Tongue (tissue), 2 donors: ENCODE results near the gene DNAJC16. TPM values are rescaled to one million over a fixed set of nuclear protein-coding genes. Genes with fewer than 3 reads are reported as not detected.
"Not testable (repeated sequence)": the region's sequence is repeated elsewhere in the genome, so short reads cannot be mapped to it uniquely, and the experiment has no call there.

Source experiments
- DNase-seq: peaks from one replicate; pipeline ENCODE4 v3.0.0-alpha.2; 2015
- total RNA-seq: library from RNA; depleted of rRNA; stranded (reverse); fragments of >200 nt; gene quantifications from one replicate; pipeline ENCODE4 v1.2.3, GENCODE V29; 2014

Gene DNAJC16
- total RNA-seq, 1 donor from 2014 or later, result 18.6 TPM

DNA sequence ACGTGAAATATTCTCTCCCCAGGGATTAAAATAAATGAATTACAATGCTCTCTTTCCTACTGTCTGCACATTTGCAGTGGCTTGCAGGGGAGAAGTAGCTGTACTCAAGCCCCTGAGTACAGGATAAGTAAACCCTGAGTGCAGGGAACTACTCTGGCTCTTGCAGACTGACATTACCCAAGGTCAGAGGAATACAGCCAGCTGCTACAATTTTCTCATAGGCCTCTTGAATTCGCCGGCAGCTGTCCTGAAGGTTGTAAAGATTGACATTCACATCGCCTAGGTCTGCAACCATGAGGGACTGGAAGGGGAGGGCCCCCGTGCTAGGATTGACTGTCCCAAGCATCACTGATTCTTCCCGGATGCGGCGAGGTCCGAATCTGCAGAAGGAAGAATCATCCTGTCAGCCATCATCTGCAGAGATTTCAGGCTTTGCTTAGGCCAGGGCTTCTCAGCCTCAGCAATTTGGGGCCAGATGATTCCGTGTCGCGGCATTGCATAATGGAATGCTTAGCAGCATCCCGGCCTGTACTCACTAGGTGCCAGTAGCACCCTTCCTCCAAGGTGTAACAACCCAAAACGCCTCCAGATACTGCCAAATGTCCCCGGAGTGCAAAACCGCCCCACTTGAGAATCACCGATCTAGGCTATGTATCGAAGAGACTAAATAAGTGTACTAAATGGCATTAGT, 56.5 kb downstream of the DNAJC16 start:
- DNase-seq, result no peak

DNA sequence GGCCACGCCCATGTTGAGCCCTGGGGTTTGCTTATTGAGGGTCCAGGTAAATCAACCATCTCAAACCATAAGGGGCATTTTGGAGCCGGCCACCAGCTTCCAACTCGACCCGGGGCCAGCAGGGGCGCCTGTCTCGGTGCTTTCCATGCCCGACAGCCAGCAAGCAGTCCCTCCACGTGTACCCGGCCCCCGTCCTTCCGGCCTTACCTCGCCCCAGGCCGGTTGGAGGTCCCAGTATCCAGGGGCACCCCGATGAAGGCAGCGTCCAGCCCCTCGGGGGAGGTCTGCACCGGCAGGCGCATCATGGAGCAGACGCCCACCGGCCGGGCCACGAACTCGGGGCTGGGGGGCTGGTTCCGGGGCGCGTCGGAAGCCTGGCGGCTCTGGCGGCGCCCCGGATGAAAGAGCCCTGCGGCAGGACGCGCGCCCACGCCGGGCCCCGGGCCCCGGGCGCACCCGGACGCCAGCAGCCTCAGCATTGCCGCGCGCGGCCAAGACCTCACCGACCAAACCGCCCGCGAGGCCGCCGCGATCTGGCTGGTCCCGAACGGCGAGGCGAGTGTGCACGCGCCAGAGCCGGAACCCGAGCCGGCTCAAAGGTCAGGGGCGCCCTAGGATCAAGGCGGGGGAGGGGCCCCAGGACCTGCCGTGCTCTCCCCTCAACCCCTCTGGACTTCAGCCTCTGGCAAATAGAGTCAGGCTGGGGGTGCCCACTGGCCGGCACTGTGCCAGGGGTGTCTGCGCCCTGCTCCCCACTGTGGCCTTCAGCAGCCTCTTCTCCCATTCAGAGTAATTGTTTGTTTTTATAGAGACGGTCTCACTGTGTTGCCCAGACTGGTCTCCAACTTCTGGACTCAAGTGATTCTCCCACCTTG, 58.1 kb downstream of the DNAJC16 start, which contains the start of gene AGMAT:
Gene AGMAT, minus strand, starts transcription at position 563 of the 875 bp plus-strand sequence. Its CDS starts 84 bp downstream, at position 479.
- no peak for DNase-seq

DNA sequence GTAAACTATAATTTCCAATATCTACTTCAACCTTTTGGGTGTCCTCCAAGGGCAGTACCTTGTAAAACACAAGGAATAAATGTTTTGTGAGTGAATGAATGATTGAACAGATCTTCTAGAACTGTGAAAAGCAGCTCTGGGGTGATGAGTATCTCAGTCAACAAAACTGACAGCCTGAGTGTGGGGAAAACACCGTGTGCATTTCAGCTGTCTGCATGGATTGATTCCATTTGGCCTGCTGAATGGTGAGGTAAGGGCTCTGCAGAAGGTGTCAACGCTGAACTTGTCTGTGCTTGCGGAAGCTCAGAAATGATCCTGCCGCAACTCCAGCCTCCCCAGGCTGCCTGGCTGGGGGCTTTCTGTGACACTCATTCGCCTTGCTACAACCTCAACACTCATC, 65.6 kb downstream of the DNAJC16 start:
- DNase-seq, result peak; percentile 26

DNA sequence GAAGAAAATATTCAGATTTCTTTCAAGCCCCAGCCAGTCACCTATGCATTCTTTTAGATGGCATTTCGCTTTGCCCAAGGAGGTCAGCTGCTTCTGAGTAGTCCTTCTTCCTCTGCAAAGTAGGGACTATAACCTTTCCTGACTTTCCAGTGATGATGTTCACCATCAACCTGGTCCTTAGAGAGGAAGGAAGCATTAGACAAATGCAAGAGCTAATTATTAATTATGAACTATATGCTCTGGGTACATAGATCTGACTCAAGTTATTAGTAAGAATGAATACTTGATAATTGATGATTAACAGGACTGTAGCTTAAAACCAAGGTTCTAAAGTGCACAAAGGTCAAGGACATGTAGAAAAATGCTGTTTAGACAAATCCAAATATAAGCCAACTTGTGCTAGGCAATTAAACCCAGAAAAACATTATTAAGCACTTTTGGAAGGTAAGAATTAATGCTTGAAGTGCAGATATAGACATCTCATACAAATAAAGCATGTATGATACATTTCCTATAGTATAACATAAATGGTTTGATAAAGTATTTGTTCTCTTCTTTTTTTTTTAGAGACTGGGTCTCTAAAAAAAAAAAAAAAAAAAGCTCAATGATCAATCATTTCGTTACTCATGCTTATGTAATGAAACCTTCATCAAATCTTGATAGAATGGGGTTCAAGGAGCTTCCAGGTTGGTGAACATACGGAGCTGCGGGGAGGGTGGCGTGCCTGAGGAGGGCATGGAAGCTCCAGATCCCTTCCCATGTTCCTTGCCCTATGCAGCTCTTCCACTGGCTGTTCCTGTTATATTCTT, 69.4 kb downstream of the DNAJC16 start:
- DNase-seq, result no peak

DNA sequence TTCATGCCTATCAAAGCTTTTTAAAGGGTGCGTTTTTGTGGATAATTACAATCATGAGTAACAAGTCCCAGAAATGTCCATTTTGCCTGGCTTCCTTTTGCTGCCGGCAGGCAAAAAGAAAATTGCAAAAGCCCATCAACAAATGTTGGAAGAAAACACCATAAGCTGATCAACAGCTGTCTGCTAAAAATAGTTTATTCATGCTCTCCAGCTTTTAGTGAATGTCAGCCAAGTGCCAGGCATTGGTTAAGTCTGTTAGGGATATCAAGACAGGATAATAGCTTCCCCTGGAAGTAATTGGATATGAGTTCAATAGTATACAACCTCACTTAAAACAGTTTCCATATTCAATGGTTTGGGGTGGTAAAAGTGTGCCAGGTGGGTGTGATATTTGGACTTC, 71.8 kb downstream of the DNAJC16 start:
- peak; percentile 78 for DNase-seq

DNA sequence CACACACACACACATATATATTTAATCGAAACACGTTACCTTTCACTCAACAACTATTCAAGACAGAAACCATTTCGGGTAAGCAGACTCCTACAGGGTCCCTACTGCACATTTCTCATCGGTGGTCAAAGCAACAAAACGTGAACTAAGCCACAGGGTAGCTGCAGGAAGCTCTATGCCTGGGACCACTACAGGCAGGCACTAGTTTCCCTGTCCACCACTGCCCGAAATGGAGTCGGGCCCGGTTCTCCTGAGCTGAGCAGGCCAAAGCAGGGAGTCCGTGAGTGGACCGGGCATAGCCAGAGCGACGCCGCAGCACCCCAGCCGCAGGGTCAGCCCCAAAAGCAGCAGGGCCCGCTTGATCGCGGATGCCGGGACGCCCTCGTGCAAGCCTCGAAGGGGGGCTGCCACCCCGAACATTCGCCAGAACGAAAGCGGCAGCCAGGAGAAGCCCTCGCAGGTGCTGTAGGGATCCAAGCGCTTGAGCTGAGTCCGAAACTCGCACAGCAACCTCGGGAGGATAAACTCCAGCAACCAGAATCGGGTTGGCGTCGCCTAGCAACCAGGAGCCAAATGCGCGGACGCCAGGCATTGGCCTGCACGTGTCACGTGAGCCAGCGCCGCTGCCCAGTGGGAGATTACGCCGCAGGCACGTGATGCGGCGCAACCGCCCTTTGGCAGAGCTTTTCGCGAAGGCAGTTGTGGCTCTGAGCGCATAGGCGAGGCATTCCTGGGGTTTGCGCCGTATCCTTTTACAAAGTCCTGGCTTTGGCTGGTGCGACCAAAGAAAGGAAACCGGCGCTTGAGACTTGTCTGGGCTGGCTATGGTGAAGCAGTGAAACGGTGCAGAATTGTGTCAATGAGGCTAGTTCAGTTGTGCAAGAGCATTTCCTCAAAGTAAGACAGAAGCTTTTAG, 76.7 kb downstream of the DNAJC16 start:
- DNase-seq, result peak; percentile 99

DNA sequence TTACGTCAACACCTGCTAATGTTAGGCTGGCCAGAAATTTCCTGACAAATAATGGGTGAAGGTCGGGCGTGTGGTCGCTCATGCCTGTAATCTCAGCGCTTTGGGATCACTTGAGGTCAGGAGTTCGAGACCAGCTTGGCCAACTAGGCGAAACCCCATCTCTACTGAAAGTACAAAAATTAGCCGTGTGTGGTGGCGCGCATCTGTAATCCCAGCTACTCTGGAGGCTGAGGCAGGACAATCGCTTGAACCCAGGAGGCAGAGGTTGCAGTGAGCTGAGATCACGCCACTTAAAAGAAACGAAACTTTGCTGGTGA, 77.3 kb downstream of the DNAJC16 start:
- DNase-seq, result not testable (repeated sequence)

DNA sequence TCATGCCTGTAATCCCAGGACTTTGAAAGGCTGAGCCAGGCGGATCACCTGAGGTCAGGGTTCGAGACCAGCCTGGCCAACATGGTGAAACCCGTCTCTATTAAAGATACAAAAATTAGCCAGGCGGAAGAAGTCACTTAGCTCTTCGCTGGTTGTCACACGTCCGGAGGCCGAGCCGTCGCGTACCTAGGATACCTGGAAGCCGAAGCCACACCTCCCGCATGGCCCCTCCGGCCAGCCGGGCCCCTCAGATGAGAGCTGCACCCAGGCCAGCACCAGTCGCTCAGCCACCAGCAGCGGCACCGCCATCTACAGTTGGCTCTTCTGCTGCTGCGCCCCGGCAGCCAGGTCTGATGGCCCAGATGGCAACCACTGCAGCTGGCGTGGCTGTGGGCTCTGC, 77.8 kb downstream of the DNAJC16 start:
- not testable (repeated sequence) for DNase-seq

DNA sequence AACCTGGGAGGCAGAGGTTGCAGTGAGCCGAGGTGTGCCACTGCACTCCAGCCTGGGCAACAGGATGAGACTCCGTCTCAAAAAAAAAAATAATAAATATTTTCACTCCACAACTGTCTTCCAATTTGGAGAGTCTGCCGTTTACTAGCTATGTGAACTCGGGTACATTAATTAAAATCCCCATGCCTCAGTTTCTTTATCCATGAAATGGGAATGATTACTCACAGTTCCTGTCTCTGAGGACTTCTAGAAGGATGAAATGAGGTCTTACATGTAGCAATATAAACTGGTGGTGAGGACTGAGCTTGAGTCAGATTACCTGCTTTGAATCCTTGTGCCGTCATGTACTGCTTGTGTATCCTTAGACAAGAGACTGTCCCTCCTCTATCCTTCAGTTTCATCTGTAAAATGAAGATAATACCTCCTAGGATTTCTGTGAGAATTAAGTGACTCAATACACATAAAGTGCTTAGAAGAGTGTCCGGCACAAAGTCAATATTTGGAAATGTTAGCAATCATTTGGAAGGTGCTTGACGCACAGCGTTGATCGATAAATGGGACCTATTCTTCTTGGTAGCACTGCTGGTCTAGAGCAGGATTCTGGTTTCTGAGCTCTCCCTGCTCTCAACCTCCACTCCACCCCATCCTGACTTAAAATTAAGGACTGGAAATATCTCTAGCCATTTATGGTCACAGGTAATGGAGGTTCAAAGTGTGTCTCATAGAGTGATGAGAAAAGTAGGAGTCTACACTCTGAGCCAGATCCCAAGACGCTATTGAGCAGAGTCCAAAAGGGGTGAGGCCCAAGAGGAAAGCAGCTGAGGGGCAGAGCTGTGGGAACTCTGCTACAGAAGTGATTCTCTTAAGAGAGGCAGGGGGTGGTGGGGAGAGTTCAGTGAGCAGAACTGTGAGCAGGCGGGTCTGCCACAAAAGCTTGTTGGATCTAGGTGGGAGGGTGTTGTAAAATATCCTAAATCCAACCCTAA, 79.0 kb downstream of the DNAJC16 start:
- DNase-seq, result no peak

DNA sequence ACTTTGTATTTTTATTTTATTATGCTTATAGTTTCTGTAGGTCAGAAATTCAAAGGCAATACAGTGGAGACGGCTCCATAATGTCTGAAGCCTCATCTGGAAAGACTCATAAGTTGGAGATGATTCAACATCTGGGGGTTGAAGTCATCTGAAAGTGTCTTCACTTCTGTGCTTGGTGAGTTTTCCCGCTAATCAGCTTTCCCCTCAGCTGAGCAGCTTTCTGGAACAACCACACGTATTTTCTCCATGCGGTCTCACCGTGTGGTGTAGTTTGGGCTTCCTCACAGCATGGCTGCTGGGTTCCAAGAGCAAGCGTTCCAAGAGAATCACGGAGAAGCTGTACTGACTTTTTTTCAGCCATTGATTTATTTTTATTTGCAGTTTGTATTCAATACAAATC, 83.0 kb downstream of the DNAJC16 start:
- DNase-seq, result no peak

DNA sequence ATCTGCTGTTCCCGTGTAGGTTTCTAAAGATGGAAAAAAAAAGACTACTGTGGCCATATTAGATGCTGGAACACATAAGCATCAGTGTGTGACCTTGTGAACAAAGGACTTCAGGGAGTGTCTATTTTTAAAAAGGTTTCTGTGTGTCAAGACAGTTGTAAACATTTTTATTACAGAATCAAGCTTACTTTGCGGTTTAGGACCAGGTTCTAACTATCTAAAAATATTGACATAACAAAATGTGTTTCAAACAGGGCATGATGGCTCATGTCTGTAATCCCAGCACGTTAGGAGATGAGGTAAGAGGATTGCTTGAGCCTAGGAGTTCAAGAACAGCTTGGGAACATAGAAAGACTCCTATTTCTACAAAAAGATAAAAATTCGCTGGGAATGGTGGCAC, 83.5 kb downstream of the DNAJC16 start:
- DNase-seq, result peak; percentile 25

DNA sequence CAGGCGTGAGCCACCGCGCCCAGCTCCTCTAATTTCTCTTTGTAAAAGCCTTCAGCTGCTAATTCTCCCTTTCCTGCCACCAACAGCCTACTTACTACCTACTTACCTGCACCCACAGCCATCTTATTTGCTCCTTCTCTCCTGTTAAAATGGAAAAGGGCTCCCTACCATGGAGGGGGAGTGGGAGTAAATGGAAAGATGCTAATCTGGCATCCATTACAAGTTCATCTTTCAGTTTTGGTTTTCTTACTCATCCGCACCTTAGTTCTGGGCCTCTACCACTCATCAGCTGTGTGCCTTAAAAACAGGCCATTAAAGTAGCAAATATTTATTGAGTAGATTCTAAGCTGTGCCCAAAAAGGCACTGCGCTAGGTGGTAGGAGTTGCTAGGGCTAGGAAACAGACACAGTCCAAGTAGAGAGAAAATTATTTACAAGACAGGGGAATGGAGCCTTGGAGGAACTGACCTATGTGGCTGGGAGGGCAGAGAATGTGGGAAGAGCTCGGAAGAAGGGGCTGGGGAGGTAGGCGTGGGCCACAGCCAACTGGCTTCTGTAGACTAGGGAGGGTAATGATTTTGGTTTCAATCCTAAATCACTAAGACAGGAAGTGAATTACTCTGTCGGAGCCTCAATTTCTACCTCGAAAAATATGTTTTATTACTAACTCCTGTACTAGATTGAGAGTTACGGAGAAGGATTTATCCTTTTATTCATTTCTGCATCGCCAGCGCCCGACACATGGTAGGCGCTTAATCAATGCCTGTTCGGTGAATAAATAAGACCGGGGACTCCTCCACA, 89.9 kb downstream of the DNAJC16 start:
- DNase-seq, result no peak

DNA sequence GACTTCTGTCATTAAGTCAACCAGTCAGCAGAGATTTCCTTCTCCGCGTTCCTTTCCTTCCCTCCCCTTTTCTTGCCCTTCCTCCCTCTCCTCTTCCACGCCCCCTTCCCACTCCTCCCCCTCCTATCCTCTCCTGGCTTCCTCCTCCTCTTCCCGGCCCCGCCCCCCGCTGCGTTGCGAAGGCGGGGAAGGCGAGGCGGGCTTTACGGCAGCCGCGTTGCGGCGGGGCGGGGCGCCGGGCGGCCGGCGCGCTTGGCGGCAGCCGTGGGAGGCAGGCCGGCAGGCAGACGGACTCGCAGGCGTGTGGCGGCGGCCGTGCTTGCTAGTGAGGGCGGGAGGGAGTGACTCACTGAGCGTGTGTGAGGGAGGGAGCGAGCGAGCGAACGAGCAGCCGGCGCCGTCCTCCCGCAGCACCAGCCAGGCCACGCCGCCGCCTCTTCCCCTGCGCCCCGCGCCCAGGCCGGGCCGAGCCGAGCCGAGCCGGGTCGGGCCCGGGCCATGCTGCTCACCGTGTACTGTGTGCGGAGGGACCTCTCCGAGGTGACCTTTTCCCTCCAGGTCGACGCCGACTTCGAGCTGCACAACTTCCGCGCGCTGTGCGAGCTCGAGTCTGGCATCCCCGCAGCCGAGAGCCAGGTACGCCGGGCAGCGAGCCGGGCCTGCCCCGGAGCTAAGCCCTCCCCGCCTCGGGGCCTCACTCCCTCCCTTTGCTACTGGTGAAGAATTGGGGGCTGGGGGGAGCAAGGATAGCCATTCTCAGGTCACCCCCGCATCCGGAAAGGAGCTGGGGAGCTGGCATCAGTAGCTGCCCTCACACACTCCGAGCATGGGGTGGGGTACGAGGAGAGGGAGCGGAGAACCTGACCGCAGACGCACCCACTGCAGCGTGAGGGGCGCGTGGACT, 90.8 kb downstream of the DNAJC16 start, which contains the start of gene DDI2:
Gene DDI2, plus strand, starts transcription at position 286 of the 904 bp plus-strand sequence. Its CDS starts 213 bp downstream, at position 499.
- DNase-seq, result peak; percentile 99

DNA sequence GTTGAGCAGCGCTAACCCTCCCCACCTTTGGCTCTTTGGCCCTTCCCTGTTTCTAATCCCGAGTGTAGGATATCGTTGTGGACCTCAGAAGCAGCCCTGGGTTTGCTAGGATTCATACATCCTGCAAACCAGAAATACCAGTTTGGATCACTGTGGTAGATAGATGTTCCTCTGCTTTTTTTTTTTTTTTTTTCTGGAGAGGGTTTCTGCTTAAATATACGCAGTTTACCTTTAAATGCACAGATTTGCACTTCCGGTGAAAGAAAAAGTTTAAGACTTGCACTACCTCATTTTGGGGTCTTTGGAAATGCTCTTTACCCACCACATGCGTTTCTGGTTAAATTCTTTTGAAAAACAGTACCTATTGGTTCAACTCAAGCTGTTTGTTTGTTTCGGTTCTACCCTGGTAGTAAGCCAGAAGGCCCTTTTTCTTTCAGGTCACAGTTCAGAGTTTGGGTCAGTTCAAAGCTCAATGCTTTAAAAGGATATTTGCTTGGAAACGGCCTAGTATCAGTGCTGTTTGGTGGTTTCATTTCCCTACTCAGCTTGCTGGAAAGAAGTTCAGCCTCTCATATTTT, 91.5 kb downstream of the DNAJC16 start:
- DNase-seq, result peak; percentile 19

DNA sequence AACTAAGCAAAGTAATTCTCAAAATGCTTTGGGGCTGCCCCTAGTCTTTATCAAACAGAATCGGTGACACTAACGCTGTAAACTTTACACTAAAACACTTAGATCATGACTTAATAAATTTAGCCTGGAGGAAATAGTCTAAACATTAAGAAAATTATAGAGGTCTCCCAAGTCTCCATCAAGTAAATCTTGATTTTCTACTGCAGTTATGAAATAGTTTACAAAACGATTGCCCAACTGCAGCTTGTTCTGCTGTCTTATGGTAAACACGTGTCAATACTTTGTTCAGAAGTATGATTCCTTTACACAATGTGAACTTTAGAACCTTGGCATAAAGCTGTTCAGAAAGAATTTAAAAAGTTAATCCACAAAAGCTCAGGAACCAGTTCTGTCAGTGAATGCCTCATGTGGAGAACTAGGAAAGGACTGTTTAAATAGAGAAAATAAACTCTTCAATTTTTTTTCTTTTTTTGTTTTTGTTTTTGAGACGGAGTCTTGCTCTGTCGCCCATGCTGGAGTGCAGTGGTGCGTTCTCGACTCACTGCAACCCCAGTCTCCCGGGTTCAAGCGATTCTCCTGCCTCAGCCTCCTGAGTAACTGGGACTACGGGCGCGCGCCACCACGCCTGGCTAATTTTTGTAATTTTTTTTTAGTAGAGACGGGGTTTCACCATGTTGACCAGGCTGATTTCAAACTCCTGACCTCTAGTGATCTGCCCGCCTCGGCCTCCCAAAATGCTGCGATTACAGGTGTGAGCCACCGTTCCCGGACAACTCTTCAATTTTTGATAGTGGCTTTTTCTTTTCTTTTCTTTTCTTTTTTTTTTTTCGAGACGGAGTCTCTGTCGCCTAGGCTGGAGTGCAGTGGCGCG, 92.2 kb downstream of the DNAJC16 start:
- peak; percentile 57 for DNase-seq

DNA sequence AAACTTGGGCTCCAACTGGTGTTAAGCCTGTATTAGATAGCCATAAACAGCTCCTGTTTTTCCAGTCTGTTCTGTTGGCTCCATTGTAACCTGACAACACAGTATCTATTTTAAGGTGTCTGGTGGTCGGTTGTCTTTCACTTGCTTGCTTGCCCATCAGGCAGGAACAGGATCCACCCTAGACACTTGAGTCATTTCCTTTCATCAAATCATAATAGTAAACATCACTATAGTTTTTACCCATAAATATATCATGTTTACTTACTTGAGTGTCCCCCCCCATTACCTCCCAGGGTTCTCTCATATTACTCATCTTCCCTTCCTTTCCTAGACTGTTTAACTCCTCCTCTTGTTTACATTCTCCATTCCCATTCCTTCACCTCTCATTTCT, 93.5 kb downstream of the DNAJC16 start:
- DNase-seq, result peak; percentile 41
